ENCODE results near the gene ST14. TPM values are rescaled to one million over a fixed set of nuclear protein-coding genes. Genes with fewer than 3 reads are reported as not detected.

ST14 gene
- total RNA-seq, 1 donor = under 0.01 TPM

- Histone ChIP-seq H3K27me3 (ENCODE audit: insufficient read depth, low read length) (peaks cover 63% of the 10 kb centered on the region), H3K27ac (ENCODE audit: low read depth, low read length) (no peak overlapping the region), H4K20me1 (ENCODE audit: insufficient read depth, low read length) (no peaks in the 10 kb centered on the region), H3K36me3 (ENCODE audit: insufficient read depth, low read length) (no peaks in the 10 kb centered on the region), H3K4me2 (ENCODE audit: insufficient read depth, low read length) (no peak overlapping the region), H3K79me2 (ENCODE audit: insufficient read depth, low read length) (no peaks in the 10 kb centered on the region), H3K4me3 (ENCODE audit: insufficient read depth, low read length) (no peak overlapping the region), H2AFZ (ENCODE audit: low read length) (no peak overlapping the region), H3K4me1 (ENCODE audit: insufficient read depth, low read length) (peaks cover 9% of the 10 kb centered on the region), H3K9me3 (ENCODE audit: low read depth, low read length) (no peaks in the 10 kb centered on the region)
- DNase-seq (ENCODE audit: insufficient read length, low spot score, missing footprints) = no peak
- TF ChIP-seq CTCF (IDR thresholded peaks at IDR 0.05; ENCODE audit: extremely low read depth, low read depth, low read length) = no peak
Measured at GRCh38 chr11:130159139-130159538, 443 bp upstream of the ST14 start.

- no peaks in the 10 kb centered on the region for H3K9me3 ChIP-seq (ENCODE audit: low read depth, low read length)
- no peaks in the 10 kb centered on the region for H3K36me3 ChIP-seq (ENCODE audit: insufficient read depth, low read length)
- H3K79me2 ChIP-seq (ENCODE audit: insufficient read depth, low read length) = no peaks in the 10 kb centered on the region
- H3K4me3 ChIP-seq (ENCODE audit: insufficient read depth, low read length) = no peak overlapping the region
- no peak overlapping the region for H3K27ac ChIP-seq (ENCODE audit: low read depth, low read length)
- no peak for TF ChIP-seq CTCF (IDR thresholded peaks at IDR 0.05; ENCODE audit: extremely low read depth, low read depth, low read length)
- peaks cover 9% of the 10 kb centered on the region for H3K4me1 ChIP-seq (ENCODE audit: insufficient read depth, low read length)
- peak overlapping the region; percentile 15 for H2AFZ ChIP-seq (ENCODE audit: low read length)
- no peak for DNase-seq (ENCODE audit: insufficient read length, low spot score, missing footprints)
- peak overlapping the region; percentile 23 for H3K4me2 ChIP-seq (ENCODE audit: insufficient read depth, low read length)
- H3K27me3 ChIP-seq (ENCODE audit: insufficient read depth, low read length) = peaks cover 69% of the 10 kb centered on the region
- no peaks in the 10 kb centered on the region for H4K20me1 ChIP-seq (ENCODE audit: insufficient read depth, low read length)
Measured at GRCh38 chr11:130160498-130161155, 1.0 kb downstream of the ST14 start.

GRCh38 chr11:130161441-130162145 lies 2.0 kb downstream of the ST14 start:
- peaks cover 13% of the 10 kb centered on the region for H3K4me1 ChIP-seq (ENCODE audit: insufficient read depth, low read length)
- H3K36me3 ChIP-seq (ENCODE audit: insufficient read depth, low read length) = no peaks in the 10 kb centered on the region
- H3K4me3 ChIP-seq (ENCODE audit: insufficient read depth, low read length) = no peak overlapping the region
- DNase-seq (ENCODE audit: insufficient read length, low spot score, missing footprints) = no peak
- H4K20me1 ChIP-seq (ENCODE audit: insufficient read depth, low read length) = no peaks in the 10 kb centered on the region
- H3K27me3 ChIP-seq (ENCODE audit: insufficient read depth, low read length) = peaks cover 70% of the 10 kb centered on the region
- no peak overlapping the region for H2AFZ ChIP-seq (ENCODE audit: low read length)
- no peak overlapping the region for H3K4me2 ChIP-seq (ENCODE audit: insufficient read depth, low read length)
- no peak overlapping the region for H3K27ac ChIP-seq (ENCODE audit: low read depth, low read length)
- TF ChIP-seq CTCF (IDR thresholded peaks at IDR 0.05; ENCODE audit: extremely low read depth, low read depth, low read length) = no peak
- no peaks in the 10 kb centered on the region for H3K9me3 ChIP-seq (ENCODE audit: low read depth, low read length)
- no peaks in the 10 kb centered on the region for H3K79me2 ChIP-seq (ENCODE audit: insufficient read depth, low read length)

GRCh38 chr11:130162733-130163132 lies 3.2 kb downstream of the ST14 start:
- Histone ChIP-seq H3K4me3 (ENCODE audit: insufficient read depth, low read length) (no peak overlapping the region), H3K27me3 (ENCODE audit: insufficient read depth, low read length) (peaks cover 70% of the 10 kb centered on the region), H3K4me2 (ENCODE audit: insufficient read depth, low read length) (no peak overlapping the region), H4K20me1 (ENCODE audit: insufficient read depth, low read length) (no peaks in the 10 kb centered on the region), H3K36me3 (ENCODE audit: insufficient read depth, low read length) (no peaks in the 10 kb centered on the region), H2AFZ (ENCODE audit: low read length) (no peak overlapping the region), H3K79me2 (ENCODE audit: insufficient read depth, low read length) (no peaks in the 10 kb centered on the region), H3K9me3 (ENCODE audit: low read depth, low read length) (no peaks in the 10 kb centered on the region), H3K4me1 (ENCODE audit: insufficient read depth, low read length) (peaks cover 9% of the 10 kb centered on the region), H3K27ac (ENCODE audit: low read depth, low read length) (no peak overlapping the region)
- DNase-seq (ENCODE audit: insufficient read length, low spot score, missing footprints) = peak; percentile 64
- no peak for TF ChIP-seq CTCF (IDR thresholded peaks at IDR 0.05; ENCODE audit: extremely low read depth, low read depth, low read length)
